ENCODE results near the gene OR10H1.
A peak's percentile ranks its signal among the peaks of the same experiment; 100 is the strongest.
"Not testable (repeated sequence)": the region's sequence is repeated elsewhere in the genome, so short reads cannot be mapped to it uniquely, and the experiment has no call there.

Gene OR10H1

GRCh38 chr19:15846923-15847322, 31.5 kb upstream of the OR10H1 start:
- no peak for DNase-seq (ENCODE audit: low read depth)

GRCh38 chr19:15843894-15844222, 28.4 kb upstream of the OR10H1 start:
- DNase-seq (ENCODE audit: low read depth), result peak; percentile 39
- H3K4me3 ChIP-seq (ENCODE audit: low read length), result not testable (repeated sequence)

More at GRCh38 chr19:15846923-15847322, 31.5 kb upstream of the OR10H1 start:
- H3K4me3 ChIP-seq (ENCODE audit: low read length), result no peak overlapping the region
- no peak for TF ChIP-seq CTCF (IDR thresholded peaks at IDR 0.05; ENCODE audit: insufficient read depth, low read depth, low read length, missing control alignments)

- DNase-seq (ENCODE audit: low read depth), result no peak
- TF ChIP-seq CTCF (IDR thresholded peaks at IDR 0.05; ENCODE audit: insufficient read depth, low read depth, low read length, missing control alignments), result no peak
- no peak overlapping the region for H3K4me3 ChIP-seq (ENCODE audit: low read length)
Observed at GRCh38 chr19:15843203-15843893, 27.9 kb upstream of the OR10H1 start.

- no peak for DNase-seq (ENCODE audit: low read depth)
- TF ChIP-seq CTCF (IDR thresholded peaks at IDR 0.05; ENCODE audit: insufficient read depth, low read depth, low read length, missing control alignments), result no peak
- H3K4me3 ChIP-seq (ENCODE audit: low read length), result no peak overlapping the region
Observed at GRCh38 chr19:15841875-15842569, 26.6 kb upstream of the OR10H1 start.

GRCh38 chr19:15840833-15841232, 25.4 kb upstream of the OR10H1 start:
- no peak overlapping the region for H3K4me3 ChIP-seq (ENCODE audit: low read length)
- no peak for TF ChIP-seq CTCF (IDR thresholded peaks at IDR 0.05; ENCODE audit: insufficient read depth, low read depth, low read length, missing control alignments)
- no peak for DNase-seq (ENCODE audit: low read depth)

- not testable (repeated sequence) for H3K4me3 ChIP-seq (ENCODE audit: low read length); DNase-seq (ENCODE audit: low read depth)
Observed at GRCh38 chr19:15839888-15840287, 24.4 kb upstream of the OR10H1 start.

GRCh38 chr19:15838351-15838750, 22.9 kb upstream of the OR10H1 start:
- TF ChIP-seq CTCF (IDR thresholded peaks at IDR 0.05; ENCODE audit: insufficient read depth, low read depth, low read length, missing control alignments), result no peak
- no peak for DNase-seq (ENCODE audit: low read depth)
- no peak overlapping the region for H3K4me3 ChIP-seq (ENCODE audit: low read length)

GRCh38 chr19:15837221-15837731, 21.8 kb upstream of the OR10H1 start:
- peak; percentile 78 for DNase-seq (ENCODE audit: low read depth)
- no peak for TF ChIP-seq CTCF (IDR thresholded peaks at IDR 0.05; ENCODE audit: insufficient read depth, low read depth, low read length, missing control alignments)
- H3K4me3 ChIP-seq (ENCODE audit: low read length), result peak overlapping the region; percentile 77
